Left lobe of liver (tissue), 2 donors: ENCODE measurements around the gene HOXD12. TPM values are rescaled to one million over a fixed set of nuclear protein-coding genes. Genes with fewer than 3 reads are reported as not detected.
A peak's percentile ranks its signal among the peaks of the same experiment; 100 is the strongest.

Experiments
- ATAC-seq: fragments of 200-7000 bp; cut with Tn5 transposase; one replicate; pipeline ENCODE4 v1.9.1; 2020; ENCODE audit warnings: mild to moderate bottlenecking, moderate library complexity
- DNase-seq: peaks from one replicate; pipeline ENCODE4 v3.0.0-alpha.2; 2020; ENCODE audit warnings: low spot score
- total RNA-seq: library from RNA; stranded (reverse); gene quantifications from one replicate; pipeline ENCODE4 v1.2.1, GENCODE V29; 2021
- donor health status: DM: no; HTN: no; CAD: no; lungs with moderate emphysema.
- donor health status: DM: no; HTN: yes; CAD: no.

Gene HOXD12
- total RNA-seq, 1 donor from 2014 or later = not detected

DNA sequence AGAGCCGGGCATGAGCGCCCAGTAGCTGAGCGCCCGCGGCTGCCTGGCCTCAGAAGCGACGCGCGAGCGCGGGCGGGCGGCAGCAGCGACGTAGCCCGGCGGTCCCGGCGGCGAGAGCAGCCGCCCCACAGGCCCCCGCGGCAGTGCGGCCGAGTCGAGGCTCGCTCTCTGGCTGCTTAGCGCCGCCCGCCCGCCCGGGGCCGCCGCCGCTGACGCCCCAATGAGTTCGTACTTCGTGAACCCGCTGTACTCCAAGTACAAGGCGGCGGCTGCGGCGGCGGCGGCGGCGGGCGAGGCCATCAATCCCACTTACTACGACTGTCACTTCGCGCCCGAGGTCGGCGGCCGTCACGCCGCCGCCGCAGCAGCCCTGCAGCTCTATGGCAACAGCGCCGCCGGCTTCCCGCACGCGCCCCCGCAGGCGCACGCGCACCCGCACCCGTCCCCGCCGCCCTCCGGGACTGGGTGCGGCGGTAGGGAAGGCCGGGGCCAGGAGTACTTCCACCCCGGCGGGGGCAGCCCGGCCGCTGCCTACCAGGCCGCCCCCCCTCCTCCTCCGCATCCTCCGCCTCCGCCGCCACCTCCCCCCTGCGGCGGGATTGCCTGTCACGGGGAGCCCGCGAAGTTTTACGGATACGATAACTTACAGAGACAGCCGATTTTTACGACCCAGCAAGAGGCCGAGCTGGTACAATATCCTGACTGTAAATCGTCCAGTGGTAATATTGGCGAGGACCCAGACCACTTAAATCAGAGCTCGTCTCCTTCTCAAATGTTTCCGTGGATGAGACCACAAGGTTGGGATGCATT, 30.8 kb downstream of the HOXD12 start:
- no peak for DNase-seq
- no peak for ATAC-seq

GRCh38 chr2:176130957-176131847, 31.6 kb downstream of the HOXD12 start:
- DNase-seq (no peak), ATAC-seq (no peak)

DNA sequence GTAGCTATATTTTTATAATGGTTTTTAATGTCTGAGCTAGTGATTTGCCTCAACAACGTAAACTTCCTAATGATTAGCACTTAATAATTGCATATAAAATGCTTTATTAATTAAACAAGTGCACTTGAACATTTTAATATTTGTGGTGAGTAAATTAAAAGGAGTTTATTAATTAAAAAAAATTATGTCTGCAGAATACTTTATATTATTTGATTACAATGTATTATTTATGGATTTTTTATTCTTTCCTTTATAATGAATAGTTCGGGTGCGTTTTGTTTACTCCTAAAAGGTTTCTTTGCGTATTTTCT, 32.2 kb downstream of the HOXD12 start:
- no peak for DNase-seq
- ATAC-seq = no peak

- DNase-seq (no peak), ATAC-seq (no peak)
These were observed 32.9 kb downstream of the HOXD12 start for GRCh38 chr2:176132205-176133171.

DNA sequence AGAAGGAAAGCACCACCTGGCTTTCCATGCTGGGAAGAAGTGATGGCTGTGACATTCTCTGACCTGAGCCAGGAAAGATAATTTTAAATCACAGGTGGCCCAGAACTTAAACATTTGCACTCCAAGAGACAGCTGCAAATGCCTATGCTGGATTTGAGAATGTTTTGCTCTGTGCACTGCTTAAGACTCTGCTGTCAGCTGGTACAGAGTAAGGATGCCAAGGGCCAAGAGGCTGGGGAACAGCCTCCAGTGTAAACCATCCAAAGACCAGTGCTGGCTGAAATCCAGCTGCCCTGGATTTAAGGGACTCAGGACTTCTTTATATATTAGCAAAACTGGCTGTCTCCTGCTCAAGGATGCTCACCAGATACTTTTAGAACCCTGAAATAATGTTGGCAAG, 33.8 kb downstream of the HOXD12 start:
- ATAC-seq (no peak), DNase-seq (no peak)

GRCh38 chr2:176134035-176134434, 34.4 kb downstream of the HOXD12 start:
- ATAC-seq (no peak), DNase-seq (no peak)

DNA sequence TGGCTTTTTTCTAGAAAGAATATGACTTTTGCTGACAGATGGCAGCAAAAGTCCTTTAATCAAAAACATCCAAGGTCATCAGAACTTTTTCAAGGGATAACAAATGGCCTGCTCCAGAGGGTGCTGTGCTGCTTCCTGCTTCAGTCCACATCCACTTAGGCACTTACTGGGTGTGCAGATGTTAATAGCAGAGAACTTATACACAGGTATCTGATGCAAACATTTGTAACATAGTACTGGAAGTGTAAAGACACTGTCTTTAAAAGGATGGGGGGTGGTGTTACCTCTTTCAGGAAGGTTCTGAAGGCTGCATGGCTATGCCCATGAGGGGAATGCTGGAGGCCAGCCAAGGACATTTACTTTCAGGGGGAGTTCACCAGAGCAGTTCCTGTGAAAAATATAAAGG, 35.4 kb downstream of the HOXD12 start:
- DNase-seq = no peak
- no peak for ATAC-seq

GRCh38 chr2:176136374-176137251, 37.0 kb downstream of the HOXD12 start:
- ATAC-seq (no peak), DNase-seq (no peak)

DNA sequence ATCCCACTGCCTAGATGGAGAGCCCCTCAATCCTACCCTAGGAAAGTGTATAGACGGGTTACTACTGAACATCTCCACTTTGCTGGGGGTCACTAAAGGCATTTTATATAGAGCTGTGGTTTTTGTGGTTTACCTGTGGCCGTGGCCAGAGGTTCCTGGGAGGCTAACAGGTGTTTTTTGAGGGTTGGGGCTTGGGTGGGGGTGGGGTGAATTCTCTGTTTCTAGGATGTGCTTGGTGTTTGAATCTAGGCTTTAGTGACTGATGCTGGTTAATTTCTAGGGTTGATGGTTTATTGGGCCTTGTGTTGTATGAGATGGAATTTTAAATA, 37.6 kb downstream of the HOXD12 start:
- ATAC-seq = no peak
- DNase-seq = no peak

DNA sequence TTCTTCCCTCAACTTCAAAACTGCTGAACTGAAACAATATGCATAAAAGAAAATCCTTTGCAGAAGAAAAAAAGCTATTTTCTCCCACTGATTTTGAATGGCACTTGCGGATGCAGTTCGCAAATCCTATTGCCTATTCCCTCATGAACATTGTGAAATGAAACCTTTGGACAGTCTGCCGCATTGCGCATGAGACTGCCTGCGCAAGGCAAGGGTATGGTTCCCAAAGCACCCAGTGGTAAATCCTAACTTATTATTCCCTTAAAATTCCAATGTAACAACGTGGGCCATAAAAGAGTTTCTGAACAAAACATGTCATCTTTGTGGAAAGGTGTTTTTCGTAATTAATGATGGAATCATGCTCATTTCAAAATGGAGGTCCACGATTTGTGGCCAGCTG, 38.3 kb downstream of the HOXD12 start:
- peak; percentile 60 for DNase-seq
- peak; percentile 62 for ATAC-seq

GRCh38 chr2:176138526-176138922, 38.9 kb downstream of the HOXD12 start:
- DNase-seq (no peak), ATAC-seq (no peak)

GRCh38 chr2:176138923-176139660, 39.5 kb downstream of the HOXD12 start:
- no peak for DNase-seq

DNA sequence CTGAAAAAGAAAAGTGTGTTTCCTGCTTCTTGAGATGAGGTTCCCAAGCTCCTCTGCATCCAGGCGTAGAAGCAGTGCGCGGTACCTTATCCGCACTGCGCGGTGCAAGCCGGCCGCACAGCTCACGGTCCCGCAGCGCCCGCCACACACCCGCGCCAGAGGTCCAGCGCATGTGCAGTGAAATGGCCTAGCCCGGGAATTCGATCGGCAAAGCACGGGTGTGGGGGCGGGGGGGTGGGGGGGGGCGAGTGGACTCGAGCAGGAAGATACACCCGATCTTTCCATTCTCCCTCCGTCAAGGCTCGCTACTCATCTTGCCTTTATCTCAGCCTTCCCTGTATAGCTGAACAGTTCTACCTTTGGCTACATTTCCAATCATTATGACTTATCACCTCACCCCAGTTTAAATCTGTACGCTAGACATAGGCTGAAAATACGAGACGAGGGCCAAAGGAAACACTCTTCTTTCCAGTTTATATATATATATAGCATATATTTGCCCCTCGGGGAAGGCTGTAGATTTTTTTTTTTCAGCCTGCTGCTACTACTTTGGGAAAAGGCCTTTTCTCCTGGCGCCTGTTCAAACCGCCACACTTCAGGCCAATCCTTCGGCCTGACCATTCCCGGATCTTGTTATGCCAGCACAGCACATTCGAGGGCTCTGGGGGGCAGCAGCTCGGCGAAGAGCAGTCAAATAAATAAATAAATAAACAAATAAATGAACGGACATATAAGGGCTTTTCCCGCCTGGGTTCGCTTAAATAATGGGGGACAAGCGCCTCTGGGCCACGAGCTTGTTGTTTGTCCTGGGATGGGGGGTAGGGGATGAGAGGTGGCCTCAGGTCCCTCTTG, 40.3 kb downstream of the HOXD12 start:
- DNase-seq (no peak), ATAC-seq (no peak)

More at GRCh38 chr2:176138923-176139660, 39.5 kb downstream of the HOXD12 start:
- no peak for ATAC-seq

GRCh38 chr2:176140513-176141317, 41.1 kb downstream of the HOXD12 start:
- peak; percentile 95 for ATAC-seq

GRCh38 chr2:176142281-176142680, 42.7 kb downstream of the HOXD12 start:
- no peak for DNase-seq

More at GRCh38 chr2:176140513-176141317, 41.1 kb downstream of the HOXD12 start:
- DNase-seq = peak; percentile 66

GRCh38 chr2:176145085-176145969, 45.7 kb downstream of the HOXD12 start:
- DNase-seq (no peak), ATAC-seq (no peak)

More at GRCh38 chr2:176142281-176142680, 42.7 kb downstream of the HOXD12 start:
- ATAC-seq = no peak
